ENCODE results near the gene ECE2. TPM values are rescaled to one million over a fixed set of nuclear protein-coding genes. Genes with fewer than 3 reads are reported as not detected.

ECE2 gene
- polyA plus RNA-seq, 1 donor from 2014 or later, result 0.22 TPM

DNA sequence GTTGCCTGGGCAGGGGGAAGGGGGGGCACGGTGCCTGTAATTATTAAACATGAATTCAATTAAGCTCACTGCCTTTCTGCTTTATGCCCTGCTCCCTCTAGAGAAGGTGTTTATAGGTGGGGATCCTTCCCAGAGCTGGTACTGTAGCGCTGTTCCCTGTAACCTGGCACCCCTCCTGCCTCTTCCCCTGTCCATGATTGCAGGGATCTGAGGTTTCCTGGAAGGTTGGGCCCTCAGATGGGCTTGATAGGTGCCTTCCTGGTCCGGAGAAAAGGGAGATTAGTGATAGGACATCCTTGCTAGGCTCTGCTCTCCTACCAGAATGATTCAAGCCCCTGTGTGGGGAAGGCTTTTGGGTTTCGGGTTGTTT is 59.5 kb downstream of the ECE2 start:
- H4K20me1 ChIP-seq (ENCODE audit: insufficient read depth), result no peaks in the 10 kb centered on the region
- no peaks in the 10 kb centered on the region for H3K27me3 ChIP-seq (ENCODE audit: insufficient read depth, low read depth, low read length)
- H3K9me2 ChIP-seq (ENCODE audit: insufficient read depth, low read length), result no peaks in the 10 kb centered on the region
- H3K79me2 ChIP-seq (replicated peaks; ENCODE audit: insufficient read depth, low read length), result peaks cover 26% of the 10 kb centered on the region
- peaks cover 10% of the 10 kb centered on the region for H3F3A ChIP-seq (ENCODE audit: insufficient read depth, low read length, poor library complexity, severe bottlenecking)
- H3K9ac ChIP-seq (ENCODE audit: low read length), result peak overlapping the region; percentile 98
- TF ChIP-seq EP300 (conservative IDR thresholded peaks at IDR 0.05; ENCODE audit: poor library complexity, severe bottlenecking), result no peak
- H3K4me3 ChIP-seq (ENCODE audit: low read length), result peak overlapping the region; percentile 95
- no peaks in the 10 kb centered on the region for H3K9me3 ChIP-seq (ENCODE audit: low read length)
- no peaks in the 10 kb centered on the region for H3K36me3 ChIP-seq (ENCODE audit: insufficient read depth, low read length)
- H3K27ac ChIP-seq (ENCODE audit: low read length), result peak overlapping the region; percentile 99
- peak overlapping the region; percentile 45 for H2AFZ ChIP-seq (ENCODE audit: low read depth, low read length)
- peak overlapping the region; percentile 60 for H3K4me2 ChIP-seq (ENCODE audit: low read length)

DNA sequence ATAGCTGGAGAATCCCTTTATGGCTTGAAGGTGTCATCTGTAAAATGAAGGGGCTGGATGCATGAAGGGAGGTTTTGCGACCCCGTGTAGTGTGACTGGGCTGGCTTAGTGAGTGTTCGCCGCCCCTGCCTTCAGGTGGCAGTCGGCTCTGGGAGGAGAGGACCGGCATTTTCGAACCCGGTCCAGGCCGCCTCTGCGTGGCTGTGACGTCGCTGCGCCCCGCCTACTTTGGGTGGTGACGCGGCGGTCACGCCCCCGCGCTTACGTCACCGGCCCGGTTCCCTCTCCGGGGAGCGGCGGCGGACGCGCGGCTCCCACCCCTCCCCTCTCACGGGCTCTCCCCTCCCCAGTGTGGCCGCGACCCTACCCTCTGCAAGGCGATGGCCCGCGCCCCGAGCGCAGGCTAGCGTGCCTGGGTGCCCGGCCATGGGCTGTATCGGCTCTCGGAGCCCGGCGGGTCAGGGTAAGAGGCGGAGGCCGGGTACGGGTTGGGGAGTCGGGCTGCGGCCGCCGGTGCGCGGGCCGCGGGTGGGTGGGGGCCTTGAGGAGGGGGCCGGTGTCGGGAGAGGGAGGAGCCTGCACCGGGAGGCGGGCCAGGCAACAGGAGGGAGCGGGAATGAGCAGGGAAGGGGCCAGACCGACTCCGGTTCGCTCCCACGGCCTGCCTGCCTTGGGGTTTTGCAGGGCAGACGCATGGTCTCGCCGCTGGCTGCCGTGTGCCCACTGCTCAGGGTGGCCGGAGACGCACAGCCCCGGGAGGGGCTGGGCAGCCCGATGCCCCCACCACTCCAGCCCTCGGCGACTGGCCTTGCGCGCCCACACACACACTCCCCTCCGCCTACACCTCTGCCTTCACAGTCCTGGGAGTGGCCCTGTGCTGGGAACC is 60.1 kb downstream of the ECE2 start:
- H3K4me2 ChIP-seq (ENCODE audit: low read length), result peak overlapping the region; percentile 94
- H2AFZ ChIP-seq (ENCODE audit: low read depth, low read length), result peak overlapping the region; percentile 60

More for the DNA sequence above, 60.1 kb downstream of the ECE2 start:
- Histone ChIP-seq H3K36me3 (ENCODE audit: insufficient read depth, low read length) (no peaks in the 10 kb centered on the region), H3K27me3 (ENCODE audit: insufficient read depth, low read depth, low read length) (no peaks in the 10 kb centered on the region), H3K9me3 (ENCODE audit: low read length) (no peaks in the 10 kb centered on the region), H3K9ac (ENCODE audit: low read length) (peak overlapping the region; percentile 98), H3K9me2 (ENCODE audit: insufficient read depth, low read length) (no peaks in the 10 kb centered on the region), H3K79me2 (replicated peaks; ENCODE audit: insufficient read depth, low read length) (peaks cover 31% of the 10 kb centered on the region), H3K27ac (ENCODE audit: low read length) (peak overlapping the region; percentile 99), H3F3A (ENCODE audit: insufficient read depth, low read length, poor library complexity, severe bottlenecking) (peaks cover 10% of the 10 kb centered on the region), H3K4me3 (ENCODE audit: low read length) (peak overlapping the region; percentile 95), H4K20me1 (ENCODE audit: insufficient read depth) (no peaks in the 10 kb centered on the region)
- TF ChIP-seq SMC3 (conservative IDR thresholded peaks at IDR 0.05; ENCODE audit: poor library complexity) (peak; percentile 27), MXI1 (conservative IDR thresholded peaks at IDR 0.05; ENCODE audit: poor library complexity, severe bottlenecking) (peak; percentile 33), EP300 (conservative IDR thresholded peaks at IDR 0.05; ENCODE audit: poor library complexity, severe bottlenecking) (peak; percentile 50), RAD21 (conservative IDR thresholded peaks at IDR 0.05) (peak; percentile 34), POLR2AphosphoS5 (IDR thresholded peaks at IDR 0.05) (peak; percentile 92), TAF1 (IDR thresholded peaks at IDR 0.05; ENCODE audit: low read depth) (peak; percentile 50), EZH2 (IDR thresholded peaks at IDR 0.05; ENCODE audit: borderline replicate concordance, insufficient read depth, low read length, poor library complexity, severe bottlenecking) (no peak)
- TF ChIP-seq, protein P1, sequence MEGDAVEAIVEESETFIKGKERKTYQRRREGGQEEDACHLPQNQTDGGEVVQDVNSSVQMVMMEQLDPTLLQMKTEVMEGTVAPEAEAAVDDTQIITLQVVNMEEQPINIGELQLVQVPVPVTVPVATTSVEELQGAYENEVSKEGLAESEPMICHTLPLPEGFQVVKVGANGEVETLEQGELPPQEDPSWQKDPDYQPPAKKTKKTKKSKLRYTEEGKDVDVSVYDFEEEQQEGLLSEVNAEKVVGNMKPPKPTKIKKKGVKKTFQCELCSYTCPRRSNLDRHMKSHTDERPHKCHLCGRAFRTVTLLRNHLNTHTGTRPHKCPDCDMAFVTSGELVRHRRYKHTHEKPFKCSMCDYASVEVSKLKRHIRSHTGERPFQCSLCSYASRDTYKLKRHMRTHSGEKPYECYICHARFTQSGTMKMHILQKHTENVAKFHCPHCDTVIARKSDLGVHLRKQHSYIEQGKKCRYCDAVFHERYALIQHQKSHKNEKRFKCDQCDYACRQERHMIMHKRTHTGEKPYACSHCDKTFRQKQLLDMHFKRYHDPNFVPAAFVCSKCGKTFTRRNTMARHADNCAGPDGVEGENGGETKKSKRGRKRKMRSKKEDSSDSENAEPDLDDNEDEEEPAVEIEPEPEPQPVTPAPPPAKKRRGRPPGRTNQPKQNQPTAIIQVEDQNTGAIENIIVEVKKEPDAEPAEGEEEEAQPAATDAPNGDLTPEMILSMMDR (IDR thresholded peaks at IDR 0.05; ENCODE audit: poor library complexity, severe bottlenecking), result peak; percentile 53
- TF ChIP-seq, protein P2, sequence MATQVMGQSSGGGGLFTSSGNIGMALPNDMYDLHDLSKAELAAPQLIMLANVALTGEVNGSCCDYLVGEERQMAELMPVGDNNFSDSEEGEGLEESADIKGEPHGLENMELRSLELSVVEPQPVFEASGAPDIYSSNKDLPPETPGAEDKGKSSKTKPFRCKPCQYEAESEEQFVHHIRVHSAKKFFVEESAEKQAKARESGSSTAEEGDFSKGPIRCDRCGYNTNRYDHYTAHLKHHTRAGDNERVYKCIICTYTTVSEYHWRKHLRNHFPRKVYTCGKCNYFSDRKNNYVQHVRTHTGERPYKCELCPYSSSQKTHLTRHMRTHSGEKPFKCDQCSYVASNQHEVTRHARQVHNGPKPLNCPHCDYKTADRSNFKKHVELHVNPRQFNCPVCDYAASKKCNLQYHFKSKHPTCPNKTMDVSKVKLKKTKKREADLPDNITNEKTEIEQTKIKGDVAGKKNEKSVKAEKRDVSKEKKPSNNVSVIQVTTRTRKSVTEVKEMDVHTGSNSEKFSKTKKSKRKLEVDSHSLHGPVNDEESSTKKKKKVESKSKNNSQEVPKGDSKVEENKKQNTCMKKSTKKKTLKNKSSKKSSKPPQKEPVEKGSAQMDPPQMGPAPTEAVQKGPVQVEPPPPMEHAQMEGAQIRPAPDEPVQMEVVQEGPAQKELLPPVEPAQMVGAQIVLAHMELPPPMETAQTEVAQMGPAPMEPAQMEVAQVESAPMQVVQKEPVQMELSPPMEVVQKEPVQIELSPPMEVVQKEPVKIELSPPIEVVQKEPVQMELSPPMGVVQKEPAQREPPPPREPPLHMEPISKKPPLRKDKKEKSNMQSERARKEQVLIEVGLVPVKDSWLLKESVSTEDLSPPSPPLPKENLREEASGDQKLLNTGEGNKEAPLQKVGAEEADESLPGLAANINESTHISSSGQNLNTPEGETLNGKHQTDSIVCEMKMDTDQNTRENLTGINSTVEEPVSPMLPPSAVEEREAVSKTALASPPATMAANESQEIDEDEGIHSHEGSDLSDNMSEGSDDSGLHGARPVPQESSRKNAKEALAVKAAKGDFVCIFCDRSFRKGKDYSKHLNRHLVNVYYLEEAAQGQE (IDR thresholded peaks at IDR 0.05; ENCODE audit: borderline replicate concordance), result peak; percentile 13
